Measurements from ENCODE around the gene TMEM91. TPM values are rescaled to one million over a fixed set of nuclear protein-coding genes. Genes with fewer than 3 reads are reported as not detected.
A peak's percentile ranks its signal among the peaks of the same experiment; 100 is the strongest.

Gene TMEM91
- total RNA-seq, 1 donor from 2014 or later = 8.1 TPM

DNA sequence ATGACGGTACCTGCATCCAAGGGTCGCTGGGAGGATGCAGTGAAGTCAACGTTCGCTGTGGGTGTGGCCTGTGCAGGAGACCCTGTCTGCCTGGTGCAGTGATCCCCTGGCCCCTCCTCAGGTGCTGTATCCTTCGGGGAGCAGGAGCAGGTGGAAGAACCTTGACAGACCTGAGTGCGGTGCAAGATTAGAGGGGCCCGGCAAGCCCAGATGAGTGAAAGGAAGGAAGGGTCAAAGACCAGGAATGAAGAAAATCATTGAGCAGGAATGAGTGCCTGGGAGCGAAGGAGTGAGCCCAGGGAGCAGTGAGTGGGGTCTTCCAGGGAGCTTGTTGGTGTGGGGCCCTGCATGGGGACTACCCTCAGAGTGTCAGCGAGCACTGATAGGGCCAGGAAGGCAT, 38.1 kb downstream of the TMEM91 start:
- Mint-ChIP-seq H3K27me3 (no peaks in the 10 kb centered on the region), H3K36me3 (peaks cover 3% of the 10 kb centered on the region), H3K4me1 (ENCODE audit: unreplicated experiment) (peaks cover 5% of the 10 kb centered on the region), H3K4me3 (no peak overlapping the region), H3K27ac (no peak overlapping the region), H3K9me3 (no peaks in the 10 kb centered on the region)
- DNase-seq (ENCODE audit: extremely low spot score, unreplicated experiment) = no peak
- TF ChIP-seq CTCF (conservative IDR thresholded peaks at IDR 0.05) = no peak

GRCh38 chr19:41415154-41415571, 38.8 kb downstream of the TMEM91 start:
- H3K9me3 Mint-ChIP-seq = no peaks in the 10 kb centered on the region
- no peak for TF ChIP-seq CTCF (conservative IDR thresholded peaks at IDR 0.05)
- peaks cover 4% of the 10 kb centered on the region for H3K4me1 Mint-ChIP-seq (ENCODE audit: unreplicated experiment)
- H3K4me3 Mint-ChIP-seq = no peak overlapping the region
- H3K27ac Mint-ChIP-seq = no peak overlapping the region
- DNase-seq (ENCODE audit: extremely low spot score, unreplicated experiment) = no peak
- H3K36me3 Mint-ChIP-seq = peaks cover 3% of the 10 kb centered on the region
- H3K27me3 Mint-ChIP-seq = no peaks in the 10 kb centered on the region

GRCh38 chr19:41416194-41416674, 39.9 kb downstream of the TMEM91 start:
- TF ChIP-seq CTCF (conservative IDR thresholded peaks at IDR 0.05) = no peak
- Mint-ChIP-seq H3K27ac (peak overlapping the region; percentile 83), H3K36me3 (peaks cover 5% of the 10 kb centered on the region), H3K27me3 (no peaks in the 10 kb centered on the region), H3K9me3 (no peaks in the 10 kb centered on the region), H3K4me1 (ENCODE audit: unreplicated experiment) (peaks cover 4% of the 10 kb centered on the region), H3K4me3 (no peak overlapping the region)
- DNase-seq (ENCODE audit: extremely low spot score, unreplicated experiment) = no peak

GRCh38 chr19:41420101-41420880, 44.0 kb downstream of the TMEM91 start:
- no peak for TF ChIP-seq CTCF (conservative IDR thresholded peaks at IDR 0.05)
- no peak overlapping the region for H3K4me3 Mint-ChIP-seq
- H3K27ac Mint-ChIP-seq = no peak overlapping the region
- H3K36me3 Mint-ChIP-seq = peaks cover 6% of the 10 kb centered on the region
- DNase-seq (ENCODE audit: extremely low spot score, unreplicated experiment) = no peak
- peaks cover 4% of the 10 kb centered on the region for H3K4me1 Mint-ChIP-seq (ENCODE audit: unreplicated experiment)
- no peaks in the 10 kb centered on the region for H3K27me3 Mint-ChIP-seq
- H3K9me3 Mint-ChIP-seq = no peaks in the 10 kb centered on the region

DNA sequence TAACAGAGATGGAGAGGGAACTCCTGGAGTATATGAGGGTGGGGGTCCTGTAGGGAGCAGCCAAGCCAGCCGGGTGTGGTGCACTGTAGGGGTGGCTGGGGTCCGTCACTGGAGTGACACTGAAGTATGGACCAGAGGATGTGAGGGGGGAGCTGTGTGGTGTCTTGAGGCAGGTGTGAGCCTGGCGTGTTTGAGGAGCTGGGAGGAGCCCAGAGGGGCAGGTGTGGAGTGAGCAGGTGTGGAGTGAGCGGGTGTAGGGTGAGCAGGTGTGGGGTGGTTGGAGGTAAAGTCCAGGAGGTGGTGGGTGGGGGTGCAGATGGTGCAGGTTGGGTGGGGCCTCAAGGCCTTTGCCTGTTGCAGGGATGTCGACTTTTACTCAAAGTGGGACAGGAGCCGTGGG, 45.0 kb downstream of the TMEM91 start:
- H3K4me1 Mint-ChIP-seq (ENCODE audit: unreplicated experiment) = peaks cover 4% of the 10 kb centered on the region
- H3K36me3 Mint-ChIP-seq = peaks cover 6% of the 10 kb centered on the region
- H3K27ac Mint-ChIP-seq = no peak overlapping the region
- no peaks in the 10 kb centered on the region for H3K9me3 Mint-ChIP-seq
- no peaks in the 10 kb centered on the region for H3K27me3 Mint-ChIP-seq
- TF ChIP-seq CTCF (conservative IDR thresholded peaks at IDR 0.05) = no peak
- no peak overlapping the region for H3K4me3 Mint-ChIP-seq
- DNase-seq (ENCODE audit: extremely low spot score, unreplicated experiment) = no peak
